H1 (cell line): ENCODE results near the gene NR1H3. TPM values are rescaled to one million over a fixed set of nuclear protein-coding genes. Genes with fewer than 3 reads are reported as not detected.

Source experiments
- CTCF ChIA-PET: fragments of 300-600 bp; sonication (Branson Sonifier 250); formaldehyde crosslinking; loops from one replicate; lab custom pipeline; 2021; ENCODE audit not compliant: partially characterized antibody; lab: Charles Lee
- POLR2A ChIA-PET: fragments of 300-600 bp; sonication (Branson Sonifier 250); formaldehyde crosslinking; loops from one replicate; lab custom pipeline; 2021; ENCODE audit warnings: inconsistent platforms; ENCODE audit not compliant: partially characterized antibody; lab: Charles Lee
- DNase-seq, 2 experiments: peaks; one replicate each; pipeline versions ENCODE4 v3.0.0 to v3.0.0-alpha.2; 2010 to 2022; ENCODE audit warnings: low spot score in 2 of 2, low read depth in 1 of 2, mixed read lengths in 1 of 2
- FAIRE-seq: peaks from 2 replicates; lab custom pipeline; 2011; peaks lifted over from hg19 to GRCh38; lab: Jason Lieb, UNC
- H2AFZ ChIP-seq: 2 replicates; pipeline ENCODE4 v1.8.1; 2012; ENCODE audit warnings: low read length, inconsistent platforms
- H2AK5ac ChIP-seq: 2 replicates; pipeline ENCODE4 v1.6.1; 2013; ENCODE audit warnings: low read depth, low read length
- H2BK120ac ChIP-seq: replicated peaks from 2 replicates; pipeline ENCODE3; 2013; ENCODE audit warnings: low read depth, low read length, inconsistent platforms
- H2BK12ac ChIP-seq: 2 replicates; pipeline ENCODE4 v1.6.1; 2013; ENCODE audit warnings: low read depth, low read length
- H2BK15ac ChIP-seq: 2 replicates; pipeline ENCODE4 v1.6.1; 2013; ENCODE audit warnings: low read length
- H2BK20ac ChIP-seq: 2 replicates; pipeline ENCODE4 v1.6.1; 2013; ENCODE audit warnings: low read length
- H2BK5ac ChIP-seq: 2 replicates; pipeline ENCODE4 v1.6.1; 2013; ENCODE audit warnings: low read depth, low read length
- H3K14ac ChIP-seq: 2 replicates; pipeline ENCODE4 v1.6.1; 2013; ENCODE audit warnings: inconsistent platforms; ENCODE audit not compliant: insufficient read length
- H3K18ac ChIP-seq: 2 replicates; pipeline ENCODE4 v1.6.1; 2013; ENCODE audit warnings: low read length; ENCODE audit errors: extremely low read depth
- H3K23ac ChIP-seq: 2 replicates; pipeline ENCODE4 v1.6.1; 2013; ENCODE audit warnings: inconsistent platforms; ENCODE audit not compliant: insufficient read length
- H3K23me2 ChIP-seq: 2 replicates; pipeline ENCODE4 v1.6.1; 2013; ENCODE audit warnings: low read depth, low read length
- H3K27ac ChIP-seq: 2 replicates; pipeline ENCODE4 v1.6.1; 2011; ENCODE audit warnings: low read depth, low read length, inconsistent platforms
- H3K27me3 ChIP-seq, 4 experiments: replicated peaks in 1 of 4; 1 replicate in 1 of 4; 2 replicates in 3 of 4; pipeline versions ENCODE4 v1.6.1 to v1.8.1; 2011 to 2013; ENCODE audit warnings: low read length in 3 of 4, mild to moderate bottlenecking in 3 of 4, inconsistent platforms in 2 of 4, mixed read lengths in 2 of 4, moderate library complexity in 1 of 4; ENCODE audit not compliant: control insufficient read depth in 3 of 4, insufficient read depth in 3 of 4; ENCODE audit errors: extremely low read depth in 1 of 4
- H3K36me3 ChIP-seq, 4 experiments: 2 replicates each; pipeline versions ENCODE4 v1.6.1 to v1.8.1; 2011 to 2013; ENCODE audit warnings: mild to moderate bottlenecking in 4 of 4, low read length in 3 of 4, moderate library complexity in 2 of 4, control low read depth in 1 of 4, inconsistent platforms in 1 of 4; ENCODE audit not compliant: insufficient read depth in 4 of 4, control insufficient read depth in 2 of 4
- H3K4ac ChIP-seq: replicated peaks from 2 replicates; pipeline ENCODE3; 2013; ENCODE audit warnings: low read length, low read depth, mixed read lengths, inconsistent platforms; ENCODE audit not compliant: insufficient read length
- H3K4me1 ChIP-seq, 4 experiments: replicated peaks in 1 of 4; 1 replicate in 1 of 4; 2 replicates in 3 of 4; pipeline versions ENCODE4 v1.6.1 to v1.8.1; 2011 to 2013; ENCODE audit warnings: low read length in 3 of 4, inconsistent platforms in 2 of 4, mixed read lengths in 1 of 4; ENCODE audit not compliant: insufficient read depth in 4 of 4, control insufficient read depth in 3 of 4
- H3K4me2 ChIP-seq, 2 experiments: 2 replicates each; pipeline versions ENCODE4 v1.6.1 to v1.8.1; 2011 to 2013; ENCODE audit warnings: low read depth in 2 of 2, low read length in 2 of 2, control low read depth in 1 of 2, inconsistent platforms in 1 of 2, mild to moderate bottlenecking in 1 of 2; ENCODE audit not compliant: insufficient read depth in 1 of 2
- H3K4me3 ChIP-seq, 4 experiments: fragments of 200-600, 300-600 bp in 1 of 4; sonication (generic), shearing (Covaris generic), sonication (Bioruptor Twin) in 1 of 4; 2 replicates each; pipeline versions ENCODE4 v1.5.1 to v1.8.1; 2011 to 2016; ENCODE audit warnings: low read length in 4 of 4, low read depth in 3 of 4, control low read depth in 2 of 4, inconsistent platforms in 2 of 4, mild to moderate bottlenecking in 2 of 4, mixed read lengths in 1 of 4, moderate library complexity in 1 of 4; ENCODE audit not compliant: insufficient read depth in 2 of 4; ENCODE audit errors: extremely low read depth in 1 of 4
- H3K56ac ChIP-seq: replicated peaks from 2 replicates; pipeline ENCODE3; 2013; ENCODE audit warnings: low read depth, mild to moderate bottlenecking, mixed read lengths, low read length, inconsistent platforms; ENCODE audit not compliant: insufficient read length
- H3K79me1 ChIP-seq: 2 replicates; pipeline ENCODE4 v1.6.1; 2013; ENCODE audit warnings: low read depth, low read length, control low read depth
- H3K79me2 ChIP-seq, 2 experiments: 2 replicates each; pipeline versions ENCODE4 v1.6.1 to v1.8.1; 2012 to 2013; ENCODE audit warnings: low read length in 2 of 2, mild to moderate bottlenecking in 2 of 2, inconsistent platforms in 1 of 2; ENCODE audit not compliant: insufficient read depth in 2 of 2, control insufficient read depth in 1 of 2
- H3K9ac ChIP-seq, 4 experiments: replicated peaks in 1 of 4; 1 replicate in 1 of 4; 2 replicates in 3 of 4; pipeline versions ENCODE4 v1.6.1 to v1.8.1; 2011 to 2013; ENCODE audit warnings: low read depth in 3 of 4, low read length in 3 of 4, control low read depth in 2 of 4, mild to moderate bottlenecking in 2 of 4, moderate library complexity in 2 of 4, inconsistent platforms in 1 of 4; ENCODE audit errors: extremely low read depth in 1 of 4
- H3K9me3 ChIP-seq, 2 experiments: 2 replicates each; pipeline versions ENCODE4 v1.6.1 to v1.8.1; 2012 to 2013; ENCODE audit warnings: mild to moderate bottlenecking in 2 of 2, moderate library complexity in 2 of 2, control low read depth in 1 of 2, inconsistent platforms in 1 of 2, low read depth in 1 of 2, low read length in 1 of 2, mixed read lengths in 1 of 2; ENCODE audit not compliant: insufficient read depth in 2 of 2
- H4K20me1 ChIP-seq, 2 experiments: replicated peaks in 1 of 2; 2 replicates each; pipeline versions ENCODE3 to v1.8.1; 2011 to 2013; ENCODE audit warnings: inconsistent platforms in 2 of 2, low read length in 2 of 2, mild to moderate bottlenecking in 1 of 2; ENCODE audit not compliant: insufficient read depth in 2 of 2, control insufficient read depth in 1 of 2
- H4K5ac ChIP-seq: 2 replicates; pipeline ENCODE4 v1.6.1; 2013; ENCODE audit warnings: low read length, low read depth, mixed read lengths, inconsistent platforms; ENCODE audit not compliant: insufficient read length
- H4K8ac ChIP-seq: 2 replicates; pipeline ENCODE4 v1.8.0; 2013; ENCODE audit warnings: mild to moderate bottlenecking, moderate library complexity, low read length, inconsistent platforms; ENCODE audit not compliant: insufficient read depth; ENCODE audit errors: extremely low read depth
- H4K91ac ChIP-seq: replicated peaks from 2 replicates; pipeline ENCODE3; 2013; ENCODE audit warnings: low read length, mixed read lengths, inconsistent platforms; ENCODE audit not compliant: insufficient read length
- EP300 ChIP-seq, 2 experiments: IDR thresholded peaks; 1 replicate in 1 of 2; 2 replicates in 1 of 2; pipeline ENCODE4 v1.6.1; 2011 to 2012; ENCODE audit warnings: low read depth in 2 of 2, low read length in 2 of 2, mild to moderate bottlenecking in 2 of 2, borderline replicate concordance in 1 of 2, inconsistent platforms in 1 of 2, moderate library complexity in 1 of 2
- GTF2F1 ChIP-seq: IDR thresholded peaks from 2 replicates; pipeline ENCODE4 v1.6.1; 2012; ENCODE audit warnings: low read depth, low read length, improper control_type of control experiment, borderline replicate concordance
- RAD21 ChIP-seq, 2 experiments: IDR thresholded peaks in 1 of 2; conservative IDR thresholded peaks in 1 of 2; 2 replicates each; pipeline ENCODE4 v1.6.1; 2011; ENCODE audit warnings: low read depth in 2 of 2, low read length in 2 of 2, improper control_type of control experiment in 1 of 2, inconsistent platforms in 1 of 2, mild to moderate bottlenecking in 1 of 2, moderate library complexity in 1 of 2
- WGBS, 2 experiments: shearing (Covaris generic) in 1 of 2; methylation state at CpG; one replicate each; pipeline versions ENCODE4 v1.1.6 to v1.1.7; 2013 to 2015; ENCODE audit warnings: low lambda C conversion rate in 2 of 2, mixed read lengths in 2 of 2, inconsistent platforms in 1 of 2, low coverage in 1 of 2, missing lambda C conversion rate in 1 of 2; ENCODE audit not compliant: insufficient replicate concordance in 2 of 2, insufficient coverage in 1 of 2, insufficient read length in 1 of 2; ENCODE audit errors: extremely low coverage in 1 of 2, missing lambda C conversion rate in 1 of 2; 5-methylcytosine and 5-hydroxymethylcytosine counted together
- polyA plus RNA-seq, 7 experiments: library from polyadenylated mRNA; depleted of rRNA in 3 of 7; stranded (reverse) in 5 of 7; unstranded in 2 of 7; fragments of >200 nt in 5 of 7; fragments of 200-250 nt in 2 of 7; gene quantifications; 1 replicate in 5 of 7; 2 replicates in 1 of 7; 4 replicates in 1 of 7; pipeline versions ENCODE4 v1.2.1 to v1.2.3, GENCODE V29; 2011 to 2013; ENCODE audit warnings: missing spikeins in 2 of 7, mixed read lengths in 2 of 7
- total RNA-seq: library from RNA; stranded (reverse); fragmentation: NEBNext Ultra II Directional; extraction: Animal tissue kit (Norgen Biotek cat#: 25700); gene quantifications from 2 replicates; pipeline ENCODE4 v1.2.1, GENCODE V29; 2021

Gene NR1H3
- total and polyA plus RNA-seq, 2 of the 8 experiments (the other 6 are each of a cell fraction or from before 2014, with no cell fraction given): 19.9 to 42.1 TPM

DNA sequence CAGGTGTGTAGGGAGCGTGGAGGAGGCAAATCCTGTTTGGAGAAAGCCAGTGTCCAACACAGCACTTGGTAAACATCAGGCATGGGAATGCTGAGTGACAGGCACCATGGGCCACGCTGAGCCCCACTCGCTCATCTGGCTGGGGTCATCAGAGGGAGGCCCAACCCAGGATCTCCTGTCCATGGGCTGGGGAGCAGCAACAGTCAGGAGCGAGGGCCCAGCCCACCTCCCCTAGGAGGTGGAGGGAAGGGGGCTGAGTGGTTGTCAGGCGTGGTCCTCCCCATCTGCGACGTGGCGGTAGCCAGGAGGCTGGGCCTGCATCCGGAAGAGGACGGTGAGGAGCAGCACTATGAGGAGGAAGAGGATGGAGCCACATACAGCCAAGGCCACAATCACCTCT lies 17.9 kb upstream of the NR1H3 start:
- Histone ChIP-seq H2BK120ac (no peak overlapping the region), H3K4me3 (no peak overlapping the region), H3K23me2 (no peaks in the 10 kb centered on the region), H3K27ac (no peak overlapping the region), H3K4me2 (no peak overlapping the region), H2AK5ac (no peak overlapping the region), H3K79me2 (no peaks in the 10 kb centered on the region), H3K56ac (no peak overlapping the region), H4K5ac (no peak overlapping the region), H3K14ac (no peak overlapping the region), H3K4ac (no peak overlapping the region), H2BK12ac (no peak overlapping the region), H2BK20ac (no peak overlapping the region), H2BK5ac (no peak overlapping the region), H3K27me3 (no peaks in the 10 kb centered on the region), H2BK15ac (no peak overlapping the region), H3K79me1 (no peaks in the 10 kb centered on the region; the same call in 1 of the 2 replicates), H3K23ac (no peak overlapping the region), H4K91ac (no peak overlapping the region), H3K4me1 (no peaks in the 10 kb centered on the region), H3K18ac (no peak overlapping the region), H3K9me3 (no peaks in the 10 kb centered on the region), H4K20me1 (peaks cover 0 to 10% of the 10 kb centered on the region in 2 experiments), H4K8ac (no peak overlapping the region), H3K36me3 (peaks cover 22 to 51% (median 42%) of the 10 kb centered on the region in 4 experiments), H2AFZ (no peak overlapping the region), H3K9ac (no peak overlapping the region)
- WGBS, 2 experiments: 98% methylated on average over 9 of the region's 10 CpGs; no CpG with 5 or more reads in 1 of the 2 experiments
- FAIRE-seq (no peak), DNase-seq (no peak)
- ChIA-PET POLR2A (interaction anchor here (1.0 to 11.9 kb wide), 4 partner anchors 6 to 28 kb away, joined by 3 to 138 read pairs (median 5); partner anchors contain the start of genes ACP2 and DDB2), CTCF (interaction anchor here (11.4 kb wide), 2 partner anchors 20 to 60 kb away, joined by 88 to 107 read pairs; partner anchors contain the start of genes ARFGAP2 and NR1H3)
- TF ChIP-seq RAD21 (IDR thresholded peaks at IDR 0.05 in 1 of 2, conservative IDR thresholded peaks at IDR 0.05 in 1 of 2; ENCODE audit: low read depth in 2 of 2, low read length in 2 of 2) (no peak), GTF2F1 (no peak), EP300 (IDR thresholded peaks at IDR 0.05; ENCODE audit: borderline replicate concordance in 1 of 2, low read depth in 2 of 2, low read length in 2 of 2) (no peak)
